Activated CD4-positive, alpha-beta T cell treated with anti-CD3 and anti-CD28 coated beads, Interleukin-10, Interleukin-2, amounts not matched to agents 100 ng/mL and 50 ng/mL, durations not matched to agents 16 hours and 8 hours (primary cell): ENCODE data around the gene C14orf93.

Experiments used
- DNase-seq: peaks from one replicate; pipeline ENCODE4 v3.0.0-alpha.2; 2020

The C14orf93 gene

GRCh38 chr14:23045419-23046357, 35.7 kb upstream of the C14orf93 start:
- DNase-seq: no peak

GRCh38 chr14:23044840-23045239, 34.9 kb upstream of the C14orf93 start:
- DNase-seq: no peak

- no peak for DNase-seq
These were observed 33.8 kb upstream of the C14orf93 start for GRCh38 chr14:23043754-23044153.

- no peak for DNase-seq
These were observed 33.2 kb upstream of the C14orf93 start for GRCh38 chr14:23043145-23043544.

GRCh38 chr14:23042162-23042965, 32.4 kb upstream of the C14orf93 start, which contains the start of gene PSMB11:
TSS of gene PSMB11 (plus strand) at chr14:23042212. CDS start at chr14:23042226, 14 bp downstream.
- DNase-seq: no peak

- DNase-seq: no peak
These were observed 31.8 kb upstream of the C14orf93 start for GRCh38 chr14:23041729-23042128.

GRCh38 chr14:23040100-23040499, 30.2 kb upstream of the C14orf93 start:
- DNase-seq: no peak

GRCh38 chr14:23035303-23036144, 25.6 kb upstream of the C14orf93 start:
- DNase-seq: no peak

GRCh38 chr14:23034498-23035302, 24.8 kb upstream of the C14orf93 start, which contains the start of gene PSMB5:
TSS of gene PSMB5 (minus strand) at chr14:23034900. CDS start at chr14:23034881, 19 bp downstream.
- DNase-seq: peak; percentile 96

- no peak for DNase-seq
These were observed 24.0 kb upstream of the C14orf93 start for GRCh38 chr14:23033801-23034497.

GRCh38 chr14:23033251-23033727, 23.3 kb upstream of the C14orf93 start:
- no peak for DNase-seq

- no peak for DNase-seq
These were observed 21.0 kb upstream of the C14orf93 start for GRCh38 chr14:23030936-23031335.

GRCh38 chr14:23028799-23029198, 18.9 kb upstream of the C14orf93 start:
- peak; percentile 52 for DNase-seq

GRCh38 chr14:23025151-23025814, 15.3 kb upstream of the C14orf93 start:
- no peak for DNase-seq

- DNase-seq: no peak
These were observed 14.7 kb upstream of the C14orf93 start for GRCh38 chr14:23024612-23025075.

- no peak for DNase-seq
These were observed 13.8 kb upstream of the C14orf93 start for GRCh38 chr14:23023795-23024152.

- no peak for DNase-seq
These were observed 13.3 kb upstream of the C14orf93 start for GRCh38 chr14:23023022-23023794.

GRCh38 chr14:23021889-23022442, 12.0 kb upstream of the C14orf93 start:
- no peak for DNase-seq

- DNase-seq: no peak
These were observed 11.5 kb upstream of the C14orf93 start for GRCh38 chr14:23021434-23021833.
